Measurements from ENCODE around the gene GRIP1.
A peak's percentile ranks its signal among the peaks of the same experiment; 100 is the strongest.

Gene GRIP1

GRCh38 chr12:66692170-66692569, 13.3 kb upstream of the GRIP1 start:
- TF ChIP-seq, protein P1, sequence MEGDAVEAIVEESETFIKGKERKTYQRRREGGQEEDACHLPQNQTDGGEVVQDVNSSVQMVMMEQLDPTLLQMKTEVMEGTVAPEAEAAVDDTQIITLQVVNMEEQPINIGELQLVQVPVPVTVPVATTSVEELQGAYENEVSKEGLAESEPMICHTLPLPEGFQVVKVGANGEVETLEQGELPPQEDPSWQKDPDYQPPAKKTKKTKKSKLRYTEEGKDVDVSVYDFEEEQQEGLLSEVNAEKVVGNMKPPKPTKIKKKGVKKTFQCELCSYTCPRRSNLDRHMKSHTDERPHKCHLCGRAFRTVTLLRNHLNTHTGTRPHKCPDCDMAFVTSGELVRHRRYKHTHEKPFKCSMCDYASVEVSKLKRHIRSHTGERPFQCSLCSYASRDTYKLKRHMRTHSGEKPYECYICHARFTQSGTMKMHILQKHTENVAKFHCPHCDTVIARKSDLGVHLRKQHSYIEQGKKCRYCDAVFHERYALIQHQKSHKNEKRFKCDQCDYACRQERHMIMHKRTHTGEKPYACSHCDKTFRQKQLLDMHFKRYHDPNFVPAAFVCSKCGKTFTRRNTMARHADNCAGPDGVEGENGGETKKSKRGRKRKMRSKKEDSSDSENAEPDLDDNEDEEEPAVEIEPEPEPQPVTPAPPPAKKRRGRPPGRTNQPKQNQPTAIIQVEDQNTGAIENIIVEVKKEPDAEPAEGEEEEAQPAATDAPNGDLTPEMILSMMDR (IDR thresholded peaks at IDR 0.05): no peak
- H3K27ac ChIP-seq: no peak overlapping the region

- no peak overlapping the region for H3K27ac ChIP-seq
- no peak for TF ChIP-seq ZFX (IDR thresholded peaks at IDR 0.05; ENCODE audit: borderline replicate concordance)
- TF ChIP-seq, protein P1 (IDR thresholded peaks at IDR 0.05): peak; percentile 78
These were observed 10.1 kb upstream of the GRIP1 start for GRCh38 chr12:66688846-66689439.

GRCh38 chr12:66684222-66684621, 5.3 kb upstream of the GRIP1 start:
- no peak overlapping the region for H3K27ac ChIP-seq
- no peak for TF ChIP-seq ZFX (IDR thresholded peaks at IDR 0.05; ENCODE audit: borderline replicate concordance)
- TF ChIP-seq, protein P1 (IDR thresholded peaks at IDR 0.05): no peak

DNA sequence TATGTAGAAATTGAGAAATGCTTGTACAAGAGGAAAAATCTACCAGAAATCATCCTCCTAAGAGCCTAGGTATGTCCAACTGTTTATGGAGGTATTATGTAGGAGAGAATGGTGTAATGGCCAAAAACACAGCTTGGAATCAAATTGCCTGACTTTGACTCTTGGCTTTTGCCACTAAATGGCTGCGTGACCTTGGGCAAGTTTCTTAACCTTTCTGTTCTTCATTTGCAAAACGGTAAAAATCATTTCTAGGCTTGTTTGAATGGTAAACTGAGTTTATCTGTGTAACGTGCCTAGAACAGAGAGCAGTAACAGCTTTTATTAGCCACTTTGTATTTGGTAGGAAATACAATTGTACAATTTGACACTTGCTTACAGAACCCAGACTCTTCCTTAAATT, 4.9 kb upstream of the GRIP1 start:
- no peak overlapping the region for H3K27ac ChIP-seq
- TF ChIP-seq, protein P1 (IDR thresholded peaks at IDR 0.05): no peak

DNA sequence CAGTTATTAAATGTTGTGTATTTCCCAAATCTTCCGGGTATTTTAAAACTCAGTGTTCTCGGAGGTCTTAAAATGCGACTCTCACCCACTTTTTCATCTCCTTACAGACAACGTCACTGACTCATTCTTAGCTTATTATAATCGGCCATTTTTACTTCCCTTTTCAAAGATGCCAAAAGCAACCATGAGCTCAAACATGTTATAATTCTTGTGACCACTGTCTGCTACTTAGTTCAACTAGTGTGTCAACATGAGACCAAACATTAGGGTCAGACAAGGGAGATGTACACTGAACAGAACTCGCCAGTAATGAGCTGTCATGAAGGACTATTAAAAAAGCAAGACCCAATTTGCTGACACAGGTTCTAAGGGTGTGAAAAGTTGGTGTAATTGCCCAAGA, 4.2 kb upstream of the GRIP1 start:
- TF ChIP-seq, protein P1 (IDR thresholded peaks at IDR 0.05): no peak
- no peak for TF ChIP-seq ZFX (IDR thresholded peaks at IDR 0.05; ENCODE audit: borderline replicate concordance)
- H3K27ac ChIP-seq: no peak overlapping the region

- no peak overlapping the region for H3K27ac ChIP-seq
- TF ChIP-seq ZFX (IDR thresholded peaks at IDR 0.05; ENCODE audit: borderline replicate concordance): no peak
These were observed 697 bp upstream of the GRIP1 start for GRCh38 chr12:66679461-66680084.

DNA sequence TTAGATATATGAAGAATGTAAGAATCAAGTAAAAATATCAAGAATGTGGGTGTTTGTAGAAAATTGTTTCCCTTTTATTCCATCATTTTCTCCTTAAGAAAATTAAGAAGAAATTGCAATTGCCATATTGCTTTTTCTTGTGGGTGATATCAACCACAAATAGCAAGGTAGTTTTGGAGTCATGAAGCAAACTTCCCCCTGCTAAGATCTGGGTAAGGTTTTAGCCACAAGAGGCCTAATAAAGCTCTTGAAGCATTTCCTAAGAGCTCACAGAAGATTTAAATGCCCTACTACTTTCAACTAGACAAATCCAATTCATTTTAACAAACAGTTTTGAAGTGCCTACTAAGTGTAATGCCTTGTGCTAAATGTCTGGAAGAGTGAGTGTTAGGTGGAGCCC, 2.6 kb downstream of the GRIP1 start:
- no peak overlapping the region for H3K27ac ChIP-seq
- TF ChIP-seq, protein P1 (IDR thresholded peaks at IDR 0.05): no peak
- TF ChIP-seq ZFX (IDR thresholded peaks at IDR 0.05; ENCODE audit: borderline replicate concordance): no peak

Data from 22Rv1 (cell line).